Erythroblast (primary cell): ENCODE data around the gene FOXP1.

Source experiments
- GATA1 ChIP-seq: IDR thresholded peaks from 2 replicates; pipeline ENCODE4 v1.6.1; 2011; ENCODE audit warnings: low read depth, mild to moderate bottlenecking, control low read depth, low read length, moderate library complexity
- POLR2A ChIP-seq: IDR thresholded peaks from 2 replicates; pipeline ENCODE4 v1.6.1; 2011; ENCODE audit warnings: mild to moderate bottlenecking, low read length

- TF ChIP-seq POLR2A (no peak), GATA1 (no peak)
Observed at GRCh38 chr3:71559578-71560162, 23.9 kb downstream of the FOXP1 start.
